ENCODE results near the gene AMT.

AMT gene

GRCh38 chr3:49387721-49388120 is 34.6 kb downstream of the AMT start:
- DNase-seq = no peak

GRCh38 chr3:49386056-49386756 is 36.1 kb downstream of the AMT start:
- DNase-seq = no peak

- DNase-seq = no peak
These were observed 36.7 kb downstream of the AMT start for GRCh38 chr3:49385617-49386016.

GRCh38 chr3:49383387-49383786 is 38.9 kb downstream of the AMT start:
- DNase-seq = no peak

GRCh38 chr3:49378249-49378895 is 43.9 kb downstream of the AMT start:
- DNase-seq = no peak

GRCh38 chr3:49377483-49377882 is 44.8 kb downstream of the AMT start:
- no peak for DNase-seq

GRCh38 chr3:49371946-49372345 is 50.3 kb downstream of the AMT start:
- no peak for DNase-seq

- DNase-seq = no peak
These were observed 51.5 kb downstream of the AMT start for GRCh38 chr3:49370585-49371290.

Measured in GOT3 (cell line).